GM12864 (cell line): ENCODE data around the gene GSTT2B.
"Not testable (repeated sequence)": the region's sequence is repeated elsewhere in the genome, so short reads cannot be mapped to it uniquely, and the experiment has no call there.

Source experiments
- DNase-seq: peaks from one replicate; pipeline ENCODE4 v3.0.0-alpha.2; 2011; ENCODE audit warnings: low read depth
- H3K4me3 ChIP-seq: 2 replicates; pipeline ENCODE4 v1.5.1; 2011; ENCODE audit warnings: mild to moderate bottlenecking, low read depth, low read length, control low read depth
- TF ChIP-seq, protein P1 (sequence below): IDR thresholded peaks from 2 replicates; pipeline ENCODE4 v1.5.1; 2011; ENCODE audit warnings: low read depth, mild to moderate bottlenecking, moderate library complexity, low read length, control low read depth, inconsistent platforms; ENCODE audit errors: missing control alignments

Gene GSTT2B

DNA sequence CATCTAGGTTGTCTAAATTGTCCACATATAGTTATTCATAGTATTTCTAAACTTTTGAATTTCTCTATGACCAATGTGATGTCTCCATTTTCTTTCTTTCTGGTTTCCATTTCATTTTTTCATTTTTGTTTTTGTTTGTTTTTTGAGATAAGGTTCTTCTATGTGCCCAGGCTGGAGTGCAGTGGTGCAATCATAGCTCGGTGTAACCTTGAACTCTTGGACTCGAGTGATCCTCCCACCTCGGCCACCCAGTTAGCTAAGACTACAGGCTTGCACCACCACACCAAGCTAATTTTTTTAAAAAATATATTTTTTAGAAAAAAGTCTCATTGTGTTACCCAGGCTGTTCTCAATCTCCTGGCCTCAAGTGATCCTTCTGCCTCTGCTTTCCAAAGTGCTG lies 36.1 kb upstream of the GSTT2B start:
- DNase-seq = no peak
- TF ChIP-seq, protein P1, sequence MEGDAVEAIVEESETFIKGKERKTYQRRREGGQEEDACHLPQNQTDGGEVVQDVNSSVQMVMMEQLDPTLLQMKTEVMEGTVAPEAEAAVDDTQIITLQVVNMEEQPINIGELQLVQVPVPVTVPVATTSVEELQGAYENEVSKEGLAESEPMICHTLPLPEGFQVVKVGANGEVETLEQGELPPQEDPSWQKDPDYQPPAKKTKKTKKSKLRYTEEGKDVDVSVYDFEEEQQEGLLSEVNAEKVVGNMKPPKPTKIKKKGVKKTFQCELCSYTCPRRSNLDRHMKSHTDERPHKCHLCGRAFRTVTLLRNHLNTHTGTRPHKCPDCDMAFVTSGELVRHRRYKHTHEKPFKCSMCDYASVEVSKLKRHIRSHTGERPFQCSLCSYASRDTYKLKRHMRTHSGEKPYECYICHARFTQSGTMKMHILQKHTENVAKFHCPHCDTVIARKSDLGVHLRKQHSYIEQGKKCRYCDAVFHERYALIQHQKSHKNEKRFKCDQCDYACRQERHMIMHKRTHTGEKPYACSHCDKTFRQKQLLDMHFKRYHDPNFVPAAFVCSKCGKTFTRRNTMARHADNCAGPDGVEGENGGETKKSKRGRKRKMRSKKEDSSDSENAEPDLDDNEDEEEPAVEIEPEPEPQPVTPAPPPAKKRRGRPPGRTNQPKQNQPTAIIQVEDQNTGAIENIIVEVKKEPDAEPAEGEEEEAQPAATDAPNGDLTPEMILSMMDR = no peak
- H3K4me3 ChIP-seq = no peak overlapping the region

DNA sequence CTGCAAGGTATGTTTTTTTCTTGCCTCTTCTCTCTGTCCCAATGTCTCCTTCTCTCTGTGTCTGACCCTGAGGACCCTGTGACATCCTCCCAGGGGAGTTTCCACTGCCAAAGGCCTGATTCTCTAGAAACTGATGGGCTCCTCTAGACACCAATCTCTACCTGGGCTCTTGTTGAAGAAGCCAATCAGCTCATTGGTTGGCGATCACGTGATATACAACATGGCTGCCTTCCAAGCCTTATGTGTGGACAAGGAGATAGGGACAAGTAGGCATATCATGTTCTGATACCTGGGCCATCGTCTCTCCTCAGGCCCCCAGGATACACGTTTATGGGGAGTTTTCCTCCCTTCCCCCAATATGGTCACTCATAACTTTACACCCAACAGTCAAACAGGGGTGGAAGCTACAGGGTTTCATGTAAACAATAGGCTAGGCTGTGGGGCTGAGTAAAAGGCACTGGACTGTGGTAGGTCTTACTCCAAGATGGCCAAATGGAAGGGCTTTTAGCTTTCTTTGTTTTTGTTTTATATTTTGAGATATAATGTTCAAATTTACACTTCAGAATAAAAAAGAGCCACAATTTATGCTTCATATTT lies 32.7 kb upstream of the GSTT2B start:
- not testable (repeated sequence) for DNase-seq, H3K4me3 ChIP-seq

DNA sequence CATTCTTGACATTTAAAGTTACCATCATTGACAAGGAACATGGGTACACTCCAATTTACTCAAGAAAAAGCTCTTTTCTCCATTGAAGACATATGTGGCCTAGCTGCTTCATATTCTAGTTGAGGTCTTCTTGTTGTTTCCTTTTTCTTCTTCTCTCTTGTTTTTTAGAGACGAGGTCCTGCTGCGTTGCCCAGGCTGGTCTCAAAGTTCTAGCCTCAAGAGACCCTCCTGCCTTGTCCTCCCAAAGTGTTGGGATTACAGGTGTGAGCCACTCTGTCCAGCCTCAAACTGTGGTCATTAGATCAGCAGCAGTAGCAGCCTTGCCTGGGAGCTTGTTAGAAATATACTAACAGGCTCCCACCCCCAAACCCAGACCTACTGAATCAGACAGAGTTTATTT lies 32.1 kb upstream of the GSTT2B start:
- H3K4me3 ChIP-seq, DNase-seq: not testable (repeated sequence)

GRCh38 chr22:23989583-23990244 lies 28.7 kb upstream of the GSTT2B start:
- DNase-seq, H3K4me3 ChIP-seq: not testable (repeated sequence)

- H3K4me3 ChIP-seq, DNase-seq: not testable (repeated sequence)
Measured at GRCh38 chr22:23986538-23987178, 25.7 kb upstream of the GSTT2B start.

DNA sequence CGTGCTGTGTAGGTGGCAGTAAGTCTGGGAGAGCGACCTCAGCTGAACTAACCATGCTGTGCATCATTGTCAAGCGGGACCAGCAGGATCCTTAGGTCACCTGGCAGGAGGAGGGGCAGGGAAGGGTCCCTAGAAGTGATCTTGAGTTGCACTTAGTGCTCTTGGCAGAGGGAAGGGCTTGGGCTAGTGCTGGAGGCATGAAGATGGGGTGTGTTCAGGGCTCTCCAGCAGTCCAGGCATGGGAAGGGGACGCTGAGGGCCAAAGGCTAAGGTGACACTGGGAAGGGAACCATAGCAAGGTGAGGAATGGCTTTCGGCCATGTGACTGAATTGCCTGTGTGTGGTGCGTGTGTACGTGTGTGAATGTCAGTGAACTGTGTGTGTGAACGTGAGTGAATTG lies 25.1 kb upstream of the GSTT2B start:
- H3K4me3 ChIP-seq = not testable (repeated sequence)

DNA sequence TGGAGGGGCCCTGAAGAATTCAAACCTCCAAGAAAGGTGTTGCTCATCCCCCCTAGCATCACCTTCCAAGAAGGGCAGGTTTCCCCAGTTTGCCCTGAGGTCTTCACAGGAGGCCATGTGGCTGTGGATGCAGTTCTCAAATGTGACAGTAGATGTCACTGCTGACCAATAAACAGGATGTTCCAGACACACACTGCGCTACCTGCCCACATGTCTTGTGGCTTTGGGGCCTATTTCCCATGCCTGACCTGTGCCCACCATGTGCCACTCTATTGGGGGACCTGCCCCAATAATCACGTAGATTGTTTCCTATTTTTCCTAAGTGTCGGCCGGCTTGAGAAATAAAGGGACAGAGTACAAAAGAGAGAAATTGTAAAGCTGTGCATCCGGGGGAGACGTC lies 23.4 kb upstream of the GSTT2B start:
- no peak overlapping the region for H3K4me3 ChIP-seq
- DNase-seq = no peak
- TF ChIP-seq, protein P1 = peak; percentile 66

More for the DNA sequence above, 25.1 kb upstream of the GSTT2B start:
- DNase-seq = not testable (repeated sequence)

GRCh38 chr22:23980567-23980966 lies 19.6 kb upstream of the GSTT2B start:
- not testable (repeated sequence) for H3K4me3 ChIP-seq, DNase-seq

- not testable (repeated sequence) for DNase-seq, H3K4me3 ChIP-seq
Measured at GRCh38 chr22:23979557-23980240, 18.7 kb upstream of the GSTT2B start, which contains the start of gene GSTT2. TSS of gene GSTT2 (plus strand) at chr22:23980134.

- H3K4me3 ChIP-seq, DNase-seq: not testable (repeated sequence)
Measured at GRCh38 chr22:23977304-23977703, 16.3 kb upstream of the GSTT2B start.

DNA sequence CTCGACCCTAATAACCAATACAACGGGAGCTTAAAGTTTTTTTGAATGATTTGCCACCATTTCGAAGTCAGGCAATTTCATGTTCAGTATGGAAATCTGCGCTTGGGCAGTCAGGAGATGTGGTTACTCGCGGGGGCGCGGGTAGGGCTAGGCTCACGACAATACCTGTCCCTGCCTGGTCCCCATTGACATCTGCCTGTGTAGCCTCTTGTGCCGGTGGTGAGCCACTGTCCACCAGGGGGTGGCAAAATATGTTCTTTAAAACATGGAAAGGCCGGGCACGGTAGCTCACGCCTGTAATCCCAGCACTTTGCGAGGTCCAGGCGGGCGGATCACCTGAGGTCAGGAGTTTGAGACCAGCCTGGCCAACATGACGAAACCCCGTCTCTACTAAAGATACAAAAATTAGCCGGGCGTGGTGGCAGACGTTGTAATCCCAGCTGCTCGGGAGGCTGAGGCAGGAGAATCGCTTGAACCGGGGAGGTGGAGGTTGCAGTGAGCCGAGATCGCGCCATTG lies 13.9 kb upstream of the GSTT2B start:
- DNase-seq, H3K4me3 ChIP-seq: not testable (repeated sequence)

- DNase-seq, H3K4me3 ChIP-seq: not testable (repeated sequence)
Measured at GRCh38 chr22:23974345-23974744, 13.3 kb upstream of the GSTT2B start, which contains the start of gene DDT. TSS of gene DDT (minus strand) at chr22:23974441. CDS start at chr22:23974414, 27 bp downstream.

DNA sequence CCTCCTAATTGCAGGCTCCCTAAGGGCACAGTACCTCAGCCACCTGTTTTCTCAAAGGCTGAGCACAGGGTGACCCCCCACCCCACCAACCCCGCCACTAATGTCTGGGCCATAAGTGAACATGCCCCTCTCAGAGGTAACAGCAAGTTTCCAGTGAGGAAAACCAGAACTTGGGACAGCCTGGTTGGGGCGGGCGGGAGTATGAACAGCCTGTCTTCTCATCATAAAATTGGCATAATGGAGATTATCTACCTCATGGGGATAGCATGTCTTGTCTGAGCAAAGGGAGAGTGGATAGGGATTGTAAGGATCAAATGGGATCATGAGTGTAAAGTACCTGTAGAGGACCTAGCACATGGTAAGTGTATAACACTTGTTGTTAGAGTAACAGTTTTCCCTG lies 10.9 kb upstream of the GSTT2B start:
- not testable (repeated sequence) for DNase-seq, H3K4me3 ChIP-seq
